H1 (cell line): Measurements from ENCODE around the gene ARHGAP26. TPM values are rescaled to one million over a fixed set of nuclear protein-coding genes. Genes with fewer than 3 reads are reported as not detected.

Source experiments
- CBX8 ChIP-seq: fragments of 300-800, 300-1000 bp; sonication (generic); IDR thresholded peaks from 2 replicates; pipeline ENCODE4 v1.7.1; 2016; ENCODE audit warnings: low read depth, low read length, borderline replicate concordance
- EGR1 ChIP-seq: IDR thresholded peaks from 2 replicates; pipeline ENCODE4 v1.6.1; 2011; ENCODE audit warnings: low read depth, low read length, borderline replicate concordance
- JUND ChIP-seq: IDR thresholded peaks from 2 replicates; pipeline ENCODE4 v1.6.1; 2011; ENCODE audit warnings: mild to moderate bottlenecking, improper control_type of control experiment, low read length
- KDM4A ChIP-seq: IDR thresholded peaks from one replicate; pipeline ENCODE4 v1.7.1; 2012; ENCODE audit warnings: low read depth, mild to moderate bottlenecking, moderate library complexity, low read length, inconsistent platforms; ENCODE audit not compliant: severe bottlenecking
- TCF12 ChIP-seq: IDR thresholded peaks from 2 replicates; pipeline ENCODE4 v1.6.1; 2011; ENCODE audit warnings: low read depth, mild to moderate bottlenecking, low read length
- TEAD4 ChIP-seq: IDR thresholded peaks from 2 replicates; pipeline ENCODE4 v1.6.1; 2012; ENCODE audit warnings: low read depth, low read length, inconsistent platforms, mixed read lengths
- polyA plus RNA-seq, 7 experiments: library from polyadenylated mRNA; depleted of rRNA in 3 of 7; stranded (reverse) in 5 of 7; unstranded in 2 of 7; fragments of >200 nt in 5 of 7; fragments of 200-250 nt in 2 of 7; gene quantifications; 1 replicate in 5 of 7; 2 replicates in 1 of 7; 4 replicates in 1 of 7; pipeline versions ENCODE4 v1.2.1 to v1.2.3, GENCODE V29; 2011 to 2013; ENCODE audit warnings: missing spikeins in 2 of 7, mixed read lengths in 2 of 7
- total RNA-seq: library from RNA; stranded (reverse); fragmentation: NEBNext Ultra II Directional; extraction: Animal tissue kit (Norgen Biotek cat#: 25700); gene quantifications from 2 replicates; pipeline ENCODE4 v1.2.1, GENCODE V29; 2021

ARHGAP26 gene
- total and polyA plus RNA-seq, 2 of the 8 experiments (the other 6 are each of a cell fraction or from before 2014, with no cell fraction given), result 7.1 to 24.8 TPM

DNA sequence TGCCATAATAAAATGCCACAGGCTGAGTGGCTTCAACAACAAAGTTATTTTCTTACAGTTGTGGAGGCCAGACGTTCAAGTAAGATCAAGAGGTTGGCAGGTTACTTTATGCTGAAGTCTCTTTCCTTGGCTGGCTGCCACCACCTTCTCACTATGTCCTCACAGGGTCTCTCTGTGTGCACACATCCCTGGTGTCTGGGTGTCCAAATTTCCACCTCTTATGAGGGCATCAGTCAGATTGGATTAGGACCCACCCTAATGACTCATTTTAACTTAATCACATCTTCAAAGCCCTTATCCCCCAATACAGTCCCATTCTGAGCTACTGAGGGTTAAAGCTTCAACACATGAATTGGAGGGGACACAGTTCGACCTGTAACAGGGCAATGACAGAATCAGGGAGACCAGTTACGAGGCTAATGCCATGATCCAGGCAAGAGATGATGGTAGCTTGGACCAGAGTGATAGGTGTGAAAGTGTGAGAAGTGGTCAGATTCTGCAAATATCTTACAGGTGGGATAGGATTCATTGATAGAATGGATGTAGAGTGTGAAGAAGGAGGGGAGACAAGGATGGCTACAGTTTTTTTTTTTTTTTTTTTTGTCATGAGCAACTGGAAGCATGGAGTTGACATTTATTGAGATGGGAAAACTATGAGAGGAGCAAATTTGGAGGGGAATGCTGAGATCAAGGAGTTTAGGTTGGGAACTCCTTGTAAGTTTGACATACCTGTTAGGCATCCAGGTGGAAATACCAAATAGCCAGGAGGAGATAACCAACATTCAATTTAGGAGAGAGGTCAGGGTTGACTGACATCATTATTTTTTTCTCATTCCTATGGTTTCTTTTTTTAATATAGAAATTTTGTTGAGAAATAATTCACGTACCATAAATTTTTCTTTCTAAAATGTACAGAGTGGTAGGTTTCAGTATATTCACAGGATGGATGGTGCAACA, 44.7 kb upstream of the ARHGAP26 start (continued):
- TF ChIP-seq EGR1, result no peak
- no peak for TF ChIP-seq TCF12
- TF ChIP-seq KDM4A, result no peak
- no peak for TF ChIP-seq JUND
- no peak for TF ChIP-seq TEAD4
- TF ChIP-seq CBX8, result no peak
